A549 (cell line): ENCODE results near the gene CAMKMT. TPM values are rescaled to one million over a fixed set of nuclear protein-coding genes. Genes with fewer than 3 reads are reported as not detected.

ENCODE experiments used
- ATAC-seq, 2 experiments: fragments of 200-7000 bp in 1 of 2; fragments of >200 bp in 1 of 2; cut with Nextera tagmentation in 1 of 2; cut with Tn5 transposase in 1 of 2; 3 replicates each; pipeline versions ENCODE4 v1.8.0 to v1.9.1; 2018 to 2020; ENCODE audit warnings: mild to moderate bottlenecking in 1 of 2, moderate library complexity in 1 of 2
- CTCF ChIA-PET: fragments of 300-600 bp; sonication (Branson Sonifier 250); formaldehyde crosslinking; extraction: SDS; loops from one replicate; lab custom pipeline; 2021; ENCODE audit warnings: antibody characterized with exemption, inconsistent platforms; lab: Yijun Ruan, JAX
- POLR2A ChIA-PET: fragments of 350-600 bp; formaldehyde crosslinking; extraction: SDS; loops from one replicate; lab custom pipeline; 2021; ENCODE audit warnings: antibody characterized with exemption, inconsistent platforms; lab: Yijun Ruan, JAX
- DNase-seq, 2 experiments: peaks; one replicate each; pipeline versions ENCODE4 v3.0.0 to v3.0.0-alpha.2; 2011 to 2016; ENCODE audit warnings: low read depth in 1 of 2, low spot score in 1 of 2
- FAIRE-seq: peaks from 2 replicates; lab custom pipeline; 2011; peaks lifted over from hg19 to GRCh38; lab: Jason Lieb, UNC
- H3K27ac ChIP-seq, 2 experiments: fragments of >200 bp; sonication (Bioruptor Twin); formaldehyde crosslinking; 3 replicates each; pipeline ENCODE4 v1.5.1; 2016 to 2017
- H3K4me1 ChIP-seq: fragments of >200 bp; sonication (Bioruptor Twin); formaldehyde crosslinking; 3 replicates; pipeline ENCODE4 v1.6.1; 2016
- H3K4me2 ChIP-seq: fragments of >200 bp; sonication (Bioruptor Twin); formaldehyde crosslinking; 3 replicates; pipeline ENCODE4 v1.6.1; 2016
- H3K4me3 ChIP-seq: fragments of >200 bp; sonication (Bioruptor Twin); formaldehyde crosslinking; 3 replicates; pipeline ENCODE4 v1.5.1; 2016
- H3K9me3 ChIP-seq: fragments of >200 bp; sonication (Bioruptor Twin); formaldehyde crosslinking; 3 replicates; pipeline ENCODE4 v1.6.1; 2016
- BCL3 ChIP-seq: fragments of >200 bp; sonication (Bioruptor Twin); formaldehyde crosslinking; IDR thresholded peaks from 3 replicates; pipeline ENCODE4 v1.6.1; 2016
- BHLHE40 ChIP-seq: IDR thresholded peaks from 2 replicates; pipeline ENCODE4 v1.6.1; 2012; ENCODE audit warnings: low read depth, low read length, inconsistent platforms
- CBX8 ChIP-seq: fragments of 200-600 bp; sonication (generic); IDR thresholded peaks from 2 replicates; pipeline ENCODE4 v1.6.1; 2016
- CEBPB ChIP-seq, 2 experiments: fragments of >200 bp in 1 of 2; sonication (Bioruptor Twin) in 1 of 2; formaldehyde crosslinking in 1 of 2; IDR thresholded peaks; 2 replicates each; pipeline ENCODE4 v1.6.1; 2012 to 2016
- EHMT2 ChIP-seq: fragments of 200-600 bp; sonication (generic); IDR thresholded peaks from 2 replicates; pipeline ENCODE4 v1.6.1; 2016; ENCODE audit warnings: antibody characterized with exemption, low read depth, mild to moderate bottlenecking, moderate library complexity
- EP300 ChIP-seq, 2 experiments: fragments of >200 bp; sonication (Bioruptor Twin); formaldehyde crosslinking; IDR thresholded peaks; 2 replicates in 1 of 2; 3 replicates in 1 of 2; pipeline ENCODE4 v1.6.1; 2016 to 2017
- FOXS1 ChIP-seq: fragments of 250-450 bp; sonication (Bioruptor Pico); IDR thresholded peaks from 2 replicates; pipeline ENCODE4 v1.5.0; 2020; ENCODE audit warnings: mild to moderate bottlenecking, moderate library complexity
- HES2 ChIP-seq: fragments of >200 bp; sonication (Bioruptor Twin); formaldehyde crosslinking; IDR thresholded peaks from 2 replicates; pipeline ENCODE4 v1.6.1; 2016
- HMGXB4 ChIP-seq: fragments of 250-450 bp; sonication (Bioruptor Pico); IDR thresholded peaks from 2 replicates; pipeline ENCODE4 v1.5.0; 2021; ENCODE audit warnings: mild to moderate bottlenecking, moderate library complexity, borderline replicate concordance
- HOXB5 ChIP-seq: fragments of 250-450 bp; sonication (Bioruptor Pico); IDR thresholded peaks from 2 replicates; pipeline ENCODE4 v1.5.0; 2020; ENCODE audit warnings: mild to moderate bottlenecking, moderate library complexity
- JUN ChIP-seq, 2 experiments: fragments of >200 bp; sonication (Bioruptor Twin); formaldehyde crosslinking; IDR thresholded peaks; 2 replicates in 1 of 2; 3 replicates in 1 of 2; pipeline ENCODE4 v1.6.1; 2016 to 2017
- KDM5A ChIP-seq: fragments of 200-600 bp; sonication (generic); IDR thresholded peaks from 2 replicates; pipeline ENCODE4 v1.6.1; 2016; ENCODE audit warnings: antibody characterized with exemption, mild to moderate bottlenecking
- MAZ ChIP-seq: fragments of 150-350 bp; IDR thresholded peaks from 2 replicates; pipeline ENCODE4 v1.6.1; 2014; ENCODE audit warnings: antibody characterized with exemption, low read depth, low read length, borderline replicate concordance
- MYC ChIP-seq: IDR thresholded peaks from 2 replicates; pipeline ENCODE4 v1.6.1; 2012; ENCODE audit warnings: mild to moderate bottlenecking, inconsistent platforms, low read length, improper control_type of control experiment, borderline replicate concordance
- NFE2L2 ChIP-seq: fragments of 150-350 bp; conservative IDR thresholded peaks from 2 replicates; pipeline ENCODE4 v1.6.1; 2014; ENCODE audit warnings: low read length
- NPAS2 ChIP-seq: fragments of 250-450 bp; sonication (Bioruptor Pico); IDR thresholded peaks from 2 replicates; pipeline ENCODE4 v1.8.0; 2022; ENCODE audit warnings: mild to moderate bottlenecking, moderate library complexity, borderline replicate concordance
- PHF8 ChIP-seq: fragments of 200-600 bp; sonication (generic); IDR thresholded peaks from 2 replicates; pipeline ENCODE4 v1.6.1; 2016; ENCODE audit warnings: low read depth, mild to moderate bottlenecking, antibody characterized with exemption, moderate library complexity, borderline replicate concordance
- POLR2A ChIP-seq: IDR thresholded peaks from 2 replicates; pipeline ENCODE4 v1.6.1; 2012; ENCODE audit warnings: mild to moderate bottlenecking, low read length
- POLR2AphosphoS2 ChIP-seq: conservative IDR thresholded peaks from 2 replicates; pipeline ENCODE4 v1.6.1; 2012; ENCODE audit warnings: low read length, improper control_type of control experiment, inconsistent platforms
- TFCP2L1 ChIP-seq: fragments of 250-450 bp; sonication (Bioruptor Pico); IDR thresholded peaks from 2 replicates; pipeline ENCODE4 v1.5.0; 2021; ENCODE audit warnings: mild to moderate bottlenecking
- USF2 ChIP-seq: fragments of 450-650 bp; IDR thresholded peaks from 2 replicates; pipeline ENCODE4 v1.6.1; 2014; ENCODE audit warnings: antibody characterized with exemption
- ZC3H11A ChIP-seq: fragments of 450-650 bp; IDR thresholded peaks from 2 replicates; pipeline ENCODE4 v1.6.1; 2014; ENCODE audit warnings: antibody characterized with exemption, mild to moderate bottlenecking
- ZNF302 ChIP-seq: fragments of 250-450 bp; sonication (Bioruptor Pico); IDR thresholded peaks from 2 replicates; pipeline ENCODE4 v1.9.0; 2021; ENCODE audit warnings: inconsistent platforms, mild to moderate bottlenecking, moderate library complexity
- WGBS: methylation state at CpG from one replicate; pipeline ENCODE4 v1.1.6; 2017; ENCODE audit errors: missing lambda C conversion rate; 5-methylcytosine and 5-hydroxymethylcytosine counted together
- polyA plus RNA-seq, 4 experiments: library from polyadenylated mRNA; depleted of rRNA in 3 of 4; stranded (reverse); fragments of >200 nt; fragmentation: RNase III in 1 of 4; extraction: RNeasy Plus Mini Kit Qiagen cat#74134 plus additional on column Dnase treatment in 1 of 4; gene quantifications; 2 replicates in 3 of 4; 3 replicates in 1 of 4; pipeline ENCODE4 v1.2.3, GENCODE V29; 2011 to 2017

CAMKMT gene
- polyA plus RNA-seq, 2 of the 4 experiments (the other 2 are of a cell fraction): 6.5 to 15.7 TPM

- 88% methylated on average over 6 of the region's 6 CpGs for WGBS
- POLR2A ChIA-PET: no interaction called here
- Histone ChIP-seq H3K4me2 (no peak overlapping the region), H3K4me1 (no peaks in the 10 kb centered on the region), H3K27ac (no peak overlapping the region), H3K9me3 (no peaks in the 10 kb centered on the region), H3K4me3 (no peak overlapping the region)
- DNase-seq (no peak), FAIRE-seq (no peak), ATAC-seq (no peak)
- CTCF ChIA-PET: interaction anchor here (0.6 to 1.1 kb wide), 2 partner anchors 12 to 123 kb away, joined by 4 read pairs; no protein-coding TSS in a partner anchor
- no peak for TF ChIP-seq POLR2A
- no peak for TF ChIP-seq NFE2L2
- TF ChIP-seq KDM5A: no peak
- no peak for TF ChIP-seq CBX8
- TF ChIP-seq MYC: no peak
- TF ChIP-seq CEBPB (IDR thresholded peaks at IDR 0.05): no peak
- TF ChIP-seq BCL3: no peak
- TF ChIP-seq BHLHE40: no peak
- no peak for TF ChIP-seq USF2
- TF ChIP-seq TFCP2L1 (CRISPR knock-in tag): no peak
- no peak for TF ChIP-seq FOXS1 (CRISPR knock-in tag)
- no peak for TF ChIP-seq EHMT2
- TF ChIP-seq, all 56 proteins: peak for 0
These were observed 240.7 kb downstream of the CAMKMT start for GRCh38 chr2:44602446-44602845.

GRCh38 chr2:44605511-44605910 lies 243.8 kb downstream of the CAMKMT start:
- Histone ChIP-seq H3K4me2 (no peak overlapping the region), H3K27ac (no peak overlapping the region), H3K4me1 (no peaks in the 10 kb centered on the region), H3K4me3 (no peak overlapping the region), H3K9me3 (no peaks in the 10 kb centered on the region)
- FAIRE-seq (peak; percentile 59), ATAC-seq (no peak), DNase-seq (no peak)
- 74% methylated on average over 1 of the region's 1 CpG for WGBS
- POLR2A ChIA-PET: no interaction called here
- CTCF ChIA-PET: interaction anchor here (1.0 kb wide), 1 partner anchor 28 kb away, joined by 4 read pairs; no protein-coding TSS in a partner anchor
- no peak for TF ChIP-seq HMGXB4 (CRISPR knock-in tag)
- no peak for TF ChIP-seq NPAS2 (CRISPR knock-in tag)
- no peak for TF ChIP-seq JUN (IDR thresholded peaks at IDR 0.05)
- TF ChIP-seq HES2: no peak
- TF ChIP-seq POLR2AphosphoS2: no peak
- TF ChIP-seq PHF8: no peak
- TF ChIP-seq ZC3H11A: no peak
- no peak for TF ChIP-seq MAZ
- TF ChIP-seq HOXB5 (CRISPR knock-in tag): no peak
- TF ChIP-seq EP300 (IDR thresholded peaks at IDR 0.05): no peak
- TF ChIP-seq KDM5A: no peak
- no peak for TF ChIP-seq ZNF302 (CRISPR knock-in tag)
